ENCODE data around the gene DENND10. TPM values are rescaled to one million over a fixed set of nuclear protein-coding genes. Genes with fewer than 3 reads are reported as not detected.
A peak's percentile ranks its signal among the peaks of the same experiment; 100 is the strongest.

The DENND10 gene, protein sequence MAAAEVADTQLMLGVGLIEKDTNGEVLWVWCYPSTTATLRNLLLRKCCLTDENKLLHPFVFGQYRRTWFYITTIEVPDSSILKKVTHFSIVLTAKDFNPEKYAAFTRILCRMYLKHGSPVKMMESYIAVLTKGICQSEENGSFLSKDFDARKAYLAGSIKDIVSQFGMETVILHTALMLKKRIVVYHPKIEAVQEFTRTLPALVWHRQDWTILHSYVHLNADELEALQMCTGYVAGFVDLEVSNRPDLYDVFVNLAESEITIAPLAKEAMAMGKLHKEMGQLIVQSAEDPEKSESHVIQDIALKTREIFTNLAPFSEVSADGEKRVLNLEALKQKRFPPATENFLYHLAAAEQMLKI
- 26.0 TPM for total RNA-seq
- polyA plus RNA-seq, result 24.8 TPM
- long read RNA-seq, donor 1, partial matches to known transcripts, result 0 of 2 reads
- long read RNA-seq, donor 1, other reads (novel, unspliced or antisense), result 0 of 2 reads
- long read RNA-seq, donor 2, result 0 reads
- long read RNA-seq, donor 3, transcript FAM45A-201 (9 exons, 1,648 nt), result major isoform, 6 of 416 reads
- long read RNA-seq, donor 3, transcript FAM45A-204 (2 exons, 992 nt), result major isoform, 6 of 416 reads
- long read RNA-seq, donor 3, partial matches to known transcripts, result 404 of 416 reads
- long read RNA-seq, donor 3, other reads (novel, unspliced or antisense), result 0 of 416 reads
- long read RNA-seq, donor 4, partial matches to known transcripts, result 0 of 6 reads
- long read RNA-seq, donor 4, other reads (novel, unspliced or antisense), result 5 of 6 reads
- long read RNA-seq, donor 5, transcript FAM45A-201 (9 exons, 1,648 nt), result major isoform, 8 of 460 reads
- long read RNA-seq, donor 5, partial matches to known transcripts, result 207 of 460 reads
- long read RNA-seq, donor 5, other reads (novel, unspliced or antisense), result 242 of 460 reads
- long read RNA-seq, donor 6, partial matches to known transcripts, result 36 of 39 reads
- long read RNA-seq, donor 6, other reads (novel, unspliced or antisense), result 0 of 39 reads
- long read RNA-seq, donor 7, partial matches to known transcripts, result 10 of 22 reads
- long read RNA-seq, donor 7, other reads (novel, unspliced or antisense), result 7 of 22 reads
- long read RNA-seq, donor 8, result 0 reads
- long read RNA-seq, donor 9, transcript FAM45A-204 (2 exons, 992 nt), result major isoform, 5 of 14 reads
- long read RNA-seq, donor 9, partial matches to known transcripts, result 0 of 14 reads
- long read RNA-seq, donor 9, other reads (novel, unspliced or antisense), result 8 of 14 reads
- long read RNA-seq, donor 10, partial matches to known transcripts, result 7 of 11 reads
- long read RNA-seq, donor 10, other reads (novel, unspliced or antisense), result 0 of 11 reads

DNA sequence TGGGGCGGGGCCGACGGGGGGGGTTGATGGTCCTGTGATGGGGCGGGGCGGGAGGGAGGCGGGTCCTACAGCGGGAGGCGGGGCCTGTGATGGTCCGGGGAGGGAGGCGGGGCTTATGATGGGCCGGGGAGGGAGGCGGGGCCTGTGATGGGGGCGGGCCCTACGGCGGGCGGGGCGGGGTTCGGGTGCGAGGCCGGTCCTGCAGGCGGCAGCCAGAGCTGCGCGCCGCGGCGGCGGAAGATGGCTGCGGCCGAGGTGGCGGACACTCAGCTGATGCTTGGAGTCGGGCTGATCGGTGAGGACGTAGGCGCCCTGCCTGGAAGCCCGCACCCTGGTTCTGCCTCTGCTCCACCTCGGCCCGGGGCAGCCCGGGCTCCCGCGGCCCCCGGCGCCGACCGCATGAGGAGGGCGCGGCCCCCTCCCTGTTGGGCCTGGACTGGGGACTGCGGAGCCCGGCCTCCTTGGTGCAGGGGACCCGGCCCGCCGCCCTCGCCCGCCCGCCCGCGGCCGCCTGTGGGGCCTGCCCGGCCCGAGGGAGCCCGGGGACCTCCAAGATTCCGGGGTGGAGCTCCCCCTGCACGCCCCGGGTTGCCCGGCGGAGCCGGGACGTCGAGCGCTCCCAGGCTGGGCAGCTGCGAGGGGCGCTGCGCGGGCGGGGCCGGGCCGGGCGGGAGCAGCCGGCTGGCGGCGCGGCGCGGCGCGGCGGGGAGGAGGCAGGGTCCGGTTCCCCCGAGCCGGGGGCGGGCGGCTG, at the start of gene DENND10:
Gene DENND10, plus strand, starts transcription at position 211 of the 751 bp plus-strand sequence. Its CDS starts 30 bp downstream, at position 241.
- Histone ChIP-seq H3K27ac (ENCODE audit: low read depth in 1 of 2, low read length in 1 of 2) (peak within 1 kb of the TSS; percentile 26 to 52), H3K4me1 (ENCODE audit: control insufficient read depth in 2 of 2, insufficient read depth in 2 of 2, low read length in 2 of 2) (peaks cover 7 to 11% of the 10 kb centered on the region in 2 donors), H3K27me3 (ENCODE audit: control insufficient read depth in 2 of 2, insufficient read depth in 1 of 2, low read length in 1 of 2) (no peaks in the 10 kb centered on the region), H3K4me3 (ENCODE audit: low read length in 2 of 2) (peak within 1 kb of the TSS; percentile 61 to 87), H3K9me3 (ENCODE audit: control insufficient read depth in 2 of 2, insufficient read depth in 1 of 2, low read length in 1 of 2) (no peaks in the 10 kb centered on the region), H3K36me3 (ENCODE audit: control insufficient read depth in 2 of 2, insufficient read depth in 2 of 2, low read length in 1 of 2) (peaks cover 5 to 11% of the 10 kb centered on the region in 2 donors)
- WGBS, result under 1% methylated on average over 91 of the region's 91 CpGs
- peak in 6 of 9 donors; percentile 55 to 74 (median 66) for DNase-seq (ENCODE audit: low read depth in 6 of 9, low spot score in 9 of 9)

- Histone ChIP-seq H3K4me3 (ENCODE audit: low read length in 2 of 2) (no peak overlapping the region), H3K27me3 (ENCODE audit: control insufficient read depth in 2 of 2, insufficient read depth in 1 of 2, low read length in 1 of 2) (no peaks in the 10 kb centered on the region), H3K4me1 (ENCODE audit: control insufficient read depth in 2 of 2, insufficient read depth in 2 of 2, low read length in 2 of 2) (no peaks in the 10 kb centered on the region), H3K27ac (ENCODE audit: low read depth in 1 of 2, low read length in 1 of 2) (no peak overlapping the region), H3K36me3 (ENCODE audit: control insufficient read depth in 2 of 2, insufficient read depth in 2 of 2, low read length in 1 of 2) (peaks cover 69 to 96% of the 10 kb centered on the region in 2 donors), H3K9me3 (ENCODE audit: control insufficient read depth in 2 of 2, insufficient read depth in 1 of 2, low read length in 1 of 2) (no peaks in the 10 kb centered on the region)
- 100% methylated on average over 1 of the region's 1 CpG for WGBS
- no peak for DNase-seq (ENCODE audit: low read depth in 6 of 9, low spot score in 9 of 9)
Observed at GRCh38 chr10:119055472-119055871, 48.4 kb upstream of the DENND10 start.

DNA sequence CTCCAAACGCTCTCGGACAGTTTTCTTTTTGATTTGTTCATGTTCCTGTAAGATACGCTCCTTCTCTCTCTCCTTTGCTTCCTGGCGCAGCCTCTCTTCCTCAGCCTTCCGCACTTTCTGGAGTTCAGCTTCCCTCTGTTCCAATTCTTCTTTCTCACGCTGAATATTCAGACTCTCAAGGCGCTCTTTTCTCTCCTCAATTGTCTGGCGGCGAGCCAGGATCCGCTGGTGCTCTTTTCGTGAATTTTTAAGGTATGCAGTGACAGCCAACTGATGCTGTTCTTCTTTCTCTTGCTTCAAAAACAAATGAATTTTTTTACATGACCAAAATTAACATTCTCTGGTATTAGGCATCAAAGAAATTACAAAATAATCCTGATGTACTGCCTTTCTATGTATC, 45.9 kb upstream of the DENND10 start:
- no peak overlapping the region for H3K4me3 ChIP-seq (ENCODE audit: low read length in 2 of 2)
- no peak for DNase-seq (ENCODE audit: low read depth in 6 of 9, low spot score in 9 of 9)
- WGBS, result 98% methylated on average over 11 of the region's 11 CpGs
- H3K36me3 ChIP-seq (ENCODE audit: control insufficient read depth in 2 of 2, insufficient read depth in 2 of 2, low read length in 1 of 2), result peaks cover 62 to 96% of the 10 kb centered on the region in 2 donors
- no peaks in the 10 kb centered on the region for H3K4me1 ChIP-seq (ENCODE audit: control insufficient read depth in 2 of 2, insufficient read depth in 2 of 2, low read length in 2 of 2)
- H3K27me3 ChIP-seq (ENCODE audit: control insufficient read depth in 2 of 2, insufficient read depth in 1 of 2, low read length in 1 of 2), result no peaks in the 10 kb centered on the region
- H3K9me3 ChIP-seq (ENCODE audit: control insufficient read depth in 2 of 2, insufficient read depth in 1 of 2, low read length in 1 of 2), result no peaks in the 10 kb centered on the region
- no peak overlapping the region for H3K27ac ChIP-seq (ENCODE audit: low read depth in 1 of 2, low read length in 1 of 2)

DNA sequence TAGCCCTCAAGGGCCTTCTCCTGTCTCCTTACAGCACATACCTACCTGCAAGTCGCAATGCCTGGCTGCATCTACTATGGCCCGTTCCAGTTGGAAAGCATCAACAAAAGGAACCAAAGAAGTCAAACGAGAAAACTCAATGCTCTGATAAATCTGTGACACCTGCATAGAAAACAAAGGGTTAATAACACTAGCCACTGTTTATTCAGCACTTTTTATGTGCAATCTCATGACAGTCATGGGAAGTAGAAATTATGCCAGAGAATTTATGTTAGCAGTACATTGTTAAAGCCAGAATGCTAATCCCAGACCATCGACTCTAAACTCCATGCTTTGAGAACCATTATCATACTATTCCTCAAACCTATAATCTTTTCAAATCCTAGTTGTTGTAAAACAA, 44.4 kb upstream of the DENND10 start:
- Histone ChIP-seq H3K9me3 (ENCODE audit: control insufficient read depth in 2 of 2, insufficient read depth in 1 of 2, low read length in 1 of 2) (no peaks in the 10 kb centered on the region), H3K27me3 (ENCODE audit: control insufficient read depth in 2 of 2, insufficient read depth in 1 of 2, low read length in 1 of 2) (no peaks in the 10 kb centered on the region), H3K27ac (ENCODE audit: low read depth in 1 of 2, low read length in 1 of 2) (no peak overlapping the region), H3K36me3 (ENCODE audit: control insufficient read depth in 2 of 2, insufficient read depth in 2 of 2, low read length in 1 of 2) (peaks cover 56 to 97% of the 10 kb centered on the region in 2 donors), H3K4me3 (ENCODE audit: low read length in 2 of 2) (no peak overlapping the region), H3K4me1 (ENCODE audit: control insufficient read depth in 2 of 2, insufficient read depth in 2 of 2, low read length in 2 of 2) (no peaks in the 10 kb centered on the region)
- WGBS, result 95% methylated on average over 4 of the region's 4 CpGs
- no peak for DNase-seq (ENCODE audit: low read depth in 6 of 9, low spot score in 9 of 9)

GRCh38 chr10:119060107-119060506, 43.8 kb upstream of the DENND10 start:
- DNase-seq (ENCODE audit: low read depth in 6 of 9, low spot score in 9 of 9), result no peak
- 99% methylated on average over 1 of the region's 1 CpG for WGBS
- no peaks in the 10 kb centered on the region for H3K27me3 ChIP-seq (ENCODE audit: control insufficient read depth in 2 of 2, insufficient read depth in 1 of 2, low read length in 1 of 2)

DNA sequence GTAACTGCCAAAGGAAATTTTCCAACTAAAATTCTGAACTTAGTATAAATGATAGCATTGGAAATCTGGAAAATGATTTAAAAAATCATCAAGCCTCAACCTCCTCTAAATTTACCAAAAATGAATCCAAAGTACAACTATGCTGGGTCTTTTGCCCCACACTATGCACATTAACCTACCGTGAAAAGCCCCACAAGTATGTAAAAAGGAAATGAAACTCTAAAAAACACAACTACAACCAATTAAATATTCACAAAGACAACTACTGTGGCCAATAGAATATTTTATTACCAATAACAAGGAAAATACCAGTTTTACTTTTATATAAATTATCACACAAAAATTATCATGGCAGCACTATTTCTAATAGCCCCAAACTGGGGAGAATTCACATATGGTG, 42.6 kb upstream of the DENND10 start:
- no peaks in the 10 kb centered on the region for H3K4me1 ChIP-seq (ENCODE audit: control insufficient read depth in 2 of 2, insufficient read depth in 2 of 2, low read length in 2 of 2)
- WGBS, result 94% methylated on average over 1 of the region's 1 CpG
- H3K27me3 ChIP-seq (ENCODE audit: control insufficient read depth in 2 of 2, insufficient read depth in 1 of 2, low read length in 1 of 2), result no peaks in the 10 kb centered on the region
- H3K27ac ChIP-seq (ENCODE audit: low read depth in 1 of 2, low read length in 1 of 2), result no peak overlapping the region
- H3K9me3 ChIP-seq (ENCODE audit: control insufficient read depth in 2 of 2, insufficient read depth in 1 of 2, low read length in 1 of 2), result no peaks in the 10 kb centered on the region
- DNase-seq (ENCODE audit: low read depth in 6 of 9, low spot score in 9 of 9), result no peak
- no peak overlapping the region for H3K4me3 ChIP-seq (ENCODE audit: low read length in 2 of 2)
- peaks cover 53 to 91% of the 10 kb centered on the region in 2 donors for H3K36me3 ChIP-seq (ENCODE audit: control insufficient read depth in 2 of 2, insufficient read depth in 2 of 2, low read length in 1 of 2)

More at GRCh38 chr10:119060107-119060506, 43.8 kb upstream of the DENND10 start:
- Histone ChIP-seq H3K9me3 (ENCODE audit: control insufficient read depth in 2 of 2, insufficient read depth in 1 of 2, low read length in 1 of 2) (no peaks in the 10 kb centered on the region), H3K36me3 (ENCODE audit: control insufficient read depth in 2 of 2, insufficient read depth in 2 of 2, low read length in 1 of 2) (peaks cover 56 to 97% of the 10 kb centered on the region in 2 donors), H3K4me3 (ENCODE audit: low read length in 2 of 2) (no peak overlapping the region), H3K4me1 (ENCODE audit: control insufficient read depth in 2 of 2, insufficient read depth in 2 of 2, low read length in 2 of 2) (no peaks in the 10 kb centered on the region), H3K27ac (ENCODE audit: low read depth in 1 of 2, low read length in 1 of 2) (no peak overlapping the region)

DNA sequence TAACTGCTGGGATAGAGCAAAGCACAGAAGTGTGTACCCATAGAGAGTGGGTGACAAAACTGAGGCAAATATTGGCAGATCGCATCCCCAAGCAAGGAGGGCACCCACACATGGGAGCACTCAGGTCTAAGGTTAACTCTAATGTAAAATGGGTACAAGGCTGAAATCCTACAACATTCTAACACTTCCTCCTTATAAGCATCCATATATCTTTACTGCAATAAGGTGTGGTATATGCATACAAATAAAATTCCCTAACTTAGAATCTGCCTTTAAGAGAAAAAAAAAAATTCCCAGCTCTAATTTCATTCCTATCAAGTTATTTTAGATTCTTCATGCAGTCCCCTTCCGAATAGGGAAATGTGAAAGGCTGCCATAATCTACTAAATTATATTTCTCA, 42.0 kb upstream of the DENND10 start:
- Histone ChIP-seq H3K4me3 (ENCODE audit: low read length in 2 of 2) (no peak overlapping the region), H3K27ac (ENCODE audit: low read depth in 1 of 2, low read length in 1 of 2) (no peak overlapping the region), H3K9me3 (ENCODE audit: control insufficient read depth in 2 of 2, insufficient read depth in 1 of 2, low read length in 1 of 2) (no peaks in the 10 kb centered on the region), H3K4me1 (ENCODE audit: control insufficient read depth in 2 of 2, insufficient read depth in 2 of 2, low read length in 2 of 2) (no peaks in the 10 kb centered on the region), H3K27me3 (ENCODE audit: control insufficient read depth in 2 of 2, insufficient read depth in 1 of 2, low read length in 1 of 2) (no peaks in the 10 kb centered on the region), H3K36me3 (ENCODE audit: control insufficient read depth in 2 of 2, insufficient read depth in 2 of 2, low read length in 1 of 2) (peaks cover 59 to 91% of the 10 kb centered on the region in 2 donors)
- over 99% methylated on average over 2 of the region's 2 CpGs for WGBS
- DNase-seq (ENCODE audit: low read depth in 6 of 9, low spot score in 9 of 9), result no peak

Data from thymus (tissue), 14 donors.